WTC11 (cell line): ENCODE data around the gene EHD1. TPM values are rescaled to one million over a fixed set of nuclear protein-coding genes. Genes with fewer than 3 reads are reported as not detected.

ENCODE experiments used
- ATAC-seq: fragments of 200-7000 bp; cut with Tn5 transposase; 2 replicates; pipeline ENCODE4 v1.10.0; 2021; ENCODE audit warnings: mild to moderate bottlenecking, moderate library complexity
- CTCF ChIA-PET: fragments of 300-600 bp; sonication (Branson Sonifier 250); formaldehyde crosslinking; loops from one replicate; lab custom pipeline; 2021; ENCODE audit warnings: antibody characterized with exemption; lab: Charles Lee
- POLR2A ChIA-PET: fragments of 350-600 bp; sonication (Branson Sonifier 250); formaldehyde crosslinking; loops from one replicate; lab custom pipeline; 2021; ENCODE audit warnings: antibody characterized with exemption; lab: Charles Lee
- DNase-seq: peaks from one replicate; pipeline ENCODE4 v3.0.0; 2021; ENCODE audit warnings: low spot score
- H3K27ac Mint-ChIP-seq: 2 replicates; pipeline ENCODE4 v1.8.0; 2021; ENCODE audit warnings: mixed read lengths
- H3K27me3 Mint-ChIP-seq: 2 replicates; pipeline ENCODE4 v1.8.0; 2021; ENCODE audit warnings: low read depth, mild to moderate bottlenecking, moderate library complexity, mixed read lengths
- H3K36me3 Mint-ChIP-seq: 2 replicates; pipeline ENCODE4 v1.8.0; 2021; ENCODE audit warnings: mixed read lengths
- H3K4me1 Mint-ChIP-seq: 2 replicates; pipeline ENCODE4 v1.8.0; 2022; ENCODE audit warnings: mixed read lengths
- H3K4me3 Mint-ChIP-seq: 2 replicates; pipeline ENCODE4 v1.8.0; 2021; ENCODE audit warnings: mild to moderate bottlenecking, moderate library complexity, mixed read lengths
- H3K9me3 Mint-ChIP-seq: 2 replicates; pipeline ENCODE4 v1.8.0; 2021; ENCODE audit warnings: mixed read lengths
- ELF4 ChIP-seq: sonication (generic); formaldehyde crosslinking; IDR thresholded peaks from 2 replicates; pipeline ENCODE4 v1.8.1; 2022; ENCODE audit warnings: low read depth, mild to moderate bottlenecking, moderate library complexity, missing genetic modification reagents
- FOXK1 ChIP-seq: sonication (generic); formaldehyde crosslinking; IDR thresholded peaks from 2 replicates; pipeline ENCODE4 v1.8.0; 2022; ENCODE audit warnings: mild to moderate bottlenecking, moderate library complexity, missing genetic modification reagents
- IRF2 ChIP-seq: sonication (generic); formaldehyde crosslinking; IDR thresholded peaks from 2 replicates; pipeline ENCODE4 v1.8.0; 2022; ENCODE audit warnings: low read depth, missing genetic modification reagents, borderline replicate concordance
- NR2C2 ChIP-seq: sonication (generic); formaldehyde crosslinking; IDR thresholded peaks from 2 replicates; pipeline ENCODE4 v1.8.0; 2022; ENCODE audit warnings: mild to moderate bottlenecking, missing genetic modification reagents
- SMAD3 ChIP-seq: sonication (generic); formaldehyde crosslinking; IDR thresholded peaks from 2 replicates; pipeline ENCODE4 v1.8.0; 2022; ENCODE audit warnings: missing genetic modification reagents, mild to moderate bottlenecking, borderline replicate concordance
- SOX15 ChIP-seq: fragments of 250-450 bp; sonication (Bioruptor Pico); IDR thresholded peaks from 2 replicates; pipeline ENCODE4 v1.9.0; 2021; ENCODE audit warnings: mild to moderate bottlenecking
- SP1 ChIP-seq: sonication (generic); formaldehyde crosslinking; conservative IDR thresholded peaks from 2 replicates; pipeline ENCODE4 v1.8.1; 2022; ENCODE audit warnings: missing genetic modification reagents
- TEAD1 ChIP-seq: sonication (generic); formaldehyde crosslinking; IDR thresholded peaks from 2 replicates; pipeline ENCODE4 v1.8.0; 2022; ENCODE audit warnings: mild to moderate bottlenecking, missing genetic modification reagents
- ZBTB21 ChIP-seq: sonication (generic); formaldehyde crosslinking; IDR thresholded peaks from 2 replicates; pipeline ENCODE4 v1.8.1; 2023; ENCODE audit warnings: mild to moderate bottlenecking, missing genetic modification reagents, borderline replicate concordance
- ZNF121 ChIP-seq: sonication (generic); formaldehyde crosslinking; IDR thresholded peaks from 2 replicates; pipeline ENCODE4 v1.8.0; 2023; ENCODE audit warnings: missing genetic modification reagents
- ZNF219 ChIP-seq: sonication (generic); formaldehyde crosslinking; IDR thresholded peaks from 2 replicates; pipeline ENCODE4 v1.8.0; 2023; ENCODE audit warnings: missing genetic modification reagents, mild to moderate bottlenecking, borderline replicate concordance
- ZNF396 ChIP-seq: fragments of 250-450 bp; sonication (Bioruptor Pico); IDR thresholded peaks from 2 replicates; pipeline ENCODE4 v1.8.0; 2021; ENCODE audit warnings: mild to moderate bottlenecking, moderate library complexity, borderline replicate concordance
- ZNF423 ChIP-seq: fragments of 250-450 bp; sonication (Bioruptor Pico); IDR thresholded peaks from 2 replicates; pipeline ENCODE4 v2.1.2; 2022; ENCODE audit warnings: mild to moderate bottlenecking, moderate library complexity
- total RNA-seq: library from RNA; stranded (reverse); gene quantifications from 3 replicates; pipeline ENCODE4 v1.2.3, GENCODE V29; 2021
- TF ChIP-seq, protein P1 (sequence below): sonication (generic); formaldehyde crosslinking; IDR thresholded peaks from 2 replicates; pipeline ENCODE4 v1.8.1; 2022; ENCODE audit warnings: mild to moderate bottlenecking, moderate library complexity, missing genetic modification reagents
- TF ChIP-seq, protein P2 (sequence below): fragments of 250-450 bp; sonication (Bioruptor Pico); IDR thresholded peaks from 2 replicates; pipeline ENCODE4 v1.9.0; 2021; ENCODE audit warnings: mild to moderate bottlenecking
- TF ChIP-seq, protein P3 (sequence below): fragments of 250-450 bp; sonication (Bioruptor Pico); IDR thresholded peaks from 2 replicates; pipeline ENCODE4 v1.9.0; 2021; ENCODE audit warnings: mild to moderate bottlenecking, borderline replicate concordance
- TF ChIP-seq, protein P4 (sequence below): sonication (generic); formaldehyde crosslinking; IDR thresholded peaks from 2 replicates; pipeline ENCODE4 v1.8.0; 2023; ENCODE audit warnings: missing genetic modification reagents
- TF ChIP-seq, protein P5 (sequence below): fragments of 250-450 bp; sonication (Bioruptor Pico); IDR thresholded peaks from 2 replicates; pipeline ENCODE4 v1.9.0; 2021; ENCODE audit warnings: moderate library complexity, mild to moderate bottlenecking, inconsistent platforms, borderline replicate concordance
- TF ChIP-seq, protein P6 (sequence below): sonication (generic); formaldehyde crosslinking; IDR thresholded peaks from 2 replicates; pipeline ENCODE4 v1.8.0; 2023; ENCODE audit warnings: mild to moderate bottlenecking, missing genetic modification reagents
- TF ChIP-seq, protein P7 (sequence below): sonication (generic); formaldehyde crosslinking; IDR thresholded peaks from 2 replicates; pipeline ENCODE4 v1.8.1; 2023; ENCODE audit warnings: mild to moderate bottlenecking, missing genetic modification reagents, moderate library complexity
- TF ChIP-seq, protein P8 (sequence below): sonication (generic); formaldehyde crosslinking; IDR thresholded peaks from 2 replicates; pipeline ENCODE4 v1.8.1; 2022; ENCODE audit warnings: mild to moderate bottlenecking, missing genetic modification reagents, moderate library complexity, borderline replicate concordance

EHD1 gene
- total RNA-seq, 1 experiment from 2014 or later, result 38.1 TPM

DNA sequence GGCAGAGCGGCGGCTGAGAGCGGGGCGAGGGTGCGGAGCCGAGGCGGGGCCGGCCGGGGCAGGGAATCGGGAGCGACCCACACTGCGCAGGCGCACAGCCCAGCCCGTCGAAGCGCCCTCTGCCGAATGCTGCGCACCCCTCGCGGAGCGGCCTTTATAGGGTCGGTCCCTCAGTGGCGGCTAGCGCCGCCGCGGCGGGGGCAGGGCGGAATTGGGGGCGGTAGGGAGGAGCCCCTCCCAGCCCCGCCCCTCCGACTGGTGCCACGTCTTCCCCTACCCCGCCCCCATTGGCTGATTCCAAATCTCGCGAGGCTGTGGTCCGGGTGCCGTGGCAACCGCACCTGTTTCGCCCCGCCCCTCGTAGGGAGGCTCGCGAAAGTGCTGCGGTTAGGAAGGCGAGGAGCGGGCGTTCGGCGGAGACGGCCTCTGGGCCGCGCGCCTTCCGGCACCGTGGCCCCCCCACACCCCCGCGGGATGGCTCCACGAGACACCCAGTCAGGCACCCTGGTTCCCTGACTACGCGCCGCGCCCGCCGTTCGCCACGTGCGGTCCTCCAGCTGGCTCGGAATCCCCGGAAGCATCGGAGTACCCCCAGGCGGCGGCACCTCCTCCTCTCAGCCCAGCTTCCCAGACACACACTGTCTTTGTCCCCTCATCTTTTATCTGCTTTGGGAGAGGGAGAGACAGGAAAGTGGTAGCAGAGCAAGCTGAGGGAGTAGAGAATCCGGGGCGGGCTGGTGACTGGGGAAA is at the start of gene EHD1 (continued):
- TF ChIP-seq, protein P1, sequence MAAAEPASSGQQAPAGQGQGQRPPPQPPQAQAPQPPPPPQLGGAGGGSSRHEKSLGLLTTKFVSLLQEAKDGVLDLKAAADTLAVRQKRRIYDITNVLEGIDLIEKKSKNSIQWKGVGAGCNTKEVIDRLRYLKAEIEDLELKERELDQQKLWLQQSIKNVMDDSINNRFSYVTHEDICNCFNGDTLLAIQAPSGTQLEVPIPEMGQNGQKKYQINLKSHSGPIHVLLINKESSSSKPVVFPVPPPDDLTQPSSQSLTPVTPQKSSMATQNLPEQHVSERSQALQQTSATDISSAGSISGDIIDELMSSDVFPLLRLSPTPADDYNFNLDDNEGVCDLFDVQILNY (CRISPR knock-in tag), result peak; percentile 34; the same call in 1 of the 2 replicates
- TF ChIP-seq FOXK1 (CRISPR knock-in tag) (0 out of 2 replicates have a peak, but pooled peaks have one; percentile 11), SOX15 (no peak), ZNF219 (CRISPR knock-in tag) (0 out of 2 replicates have a peak, but pooled peaks have one; percentile 57)
- TF ChIP-seq, protein P2, sequence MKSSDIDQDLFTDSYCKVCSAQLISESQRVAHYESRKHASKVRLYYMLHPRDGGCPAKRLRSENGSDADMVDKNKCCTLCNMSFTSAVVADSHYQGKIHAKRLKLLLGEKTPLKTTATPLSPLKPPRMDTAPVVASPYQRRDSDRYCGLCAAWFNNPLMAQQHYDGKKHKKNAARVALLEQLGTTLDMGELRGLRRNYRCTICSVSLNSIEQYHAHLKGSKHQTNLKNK (CRISPR knock-in tag), result peak; percentile 57; the same call in 1 of the 2 replicates

DNA sequence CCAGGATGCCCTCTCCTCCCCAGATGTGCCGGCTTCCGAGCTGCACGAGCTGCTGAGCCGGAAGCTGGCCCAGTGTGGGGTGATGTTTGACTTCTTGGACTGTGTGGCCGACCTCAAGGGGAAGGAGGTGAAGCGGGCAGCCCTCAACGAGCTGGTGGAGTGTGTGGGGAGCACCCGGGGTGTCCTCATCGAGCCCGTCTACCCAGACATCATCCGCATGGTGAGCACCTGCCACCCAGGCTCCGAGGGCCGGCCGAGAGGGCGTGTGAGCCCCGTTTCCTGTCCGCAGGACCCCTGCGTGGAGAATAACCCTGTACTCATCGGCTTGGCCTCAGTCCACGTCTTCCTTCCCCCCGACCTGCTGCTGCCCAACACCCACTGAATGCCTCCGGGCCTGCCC is 48.3 kb upstream of the EHD1 start:
- Mint-ChIP-seq H3K4me3 (no peak overlapping the region), H3K36me3 (peaks cover 3% of the 10 kb centered on the region), H3K27ac (no peak overlapping the region), H3K27me3 (no peaks in the 10 kb centered on the region), H3K9me3 (no peaks in the 10 kb centered on the region), H3K4me1 (no peaks in the 10 kb centered on the region; the same call in 1 of the 2 replicates)
- TF ChIP-seq ZNF396 (CRISPR knock-in tag) (no peak), ELF4 (CRISPR knock-in tag) (no peak), SP1 (CRISPR knock-in tag) (no peak), IRF2 (CRISPR knock-in tag) (no peak), NR2C2 (no peak), ZBTB21 (CRISPR knock-in tag) (no peak), ZNF423 (CRISPR knock-in tag) (no peak), SMAD3 (CRISPR knock-in tag) (no peak), ZNF121 (CRISPR knock-in tag) (no peak), TEAD1 (CRISPR knock-in tag) (no peak), ZNF219 (CRISPR knock-in tag) (no peak)
- TF ChIP-seq, protein P3, sequence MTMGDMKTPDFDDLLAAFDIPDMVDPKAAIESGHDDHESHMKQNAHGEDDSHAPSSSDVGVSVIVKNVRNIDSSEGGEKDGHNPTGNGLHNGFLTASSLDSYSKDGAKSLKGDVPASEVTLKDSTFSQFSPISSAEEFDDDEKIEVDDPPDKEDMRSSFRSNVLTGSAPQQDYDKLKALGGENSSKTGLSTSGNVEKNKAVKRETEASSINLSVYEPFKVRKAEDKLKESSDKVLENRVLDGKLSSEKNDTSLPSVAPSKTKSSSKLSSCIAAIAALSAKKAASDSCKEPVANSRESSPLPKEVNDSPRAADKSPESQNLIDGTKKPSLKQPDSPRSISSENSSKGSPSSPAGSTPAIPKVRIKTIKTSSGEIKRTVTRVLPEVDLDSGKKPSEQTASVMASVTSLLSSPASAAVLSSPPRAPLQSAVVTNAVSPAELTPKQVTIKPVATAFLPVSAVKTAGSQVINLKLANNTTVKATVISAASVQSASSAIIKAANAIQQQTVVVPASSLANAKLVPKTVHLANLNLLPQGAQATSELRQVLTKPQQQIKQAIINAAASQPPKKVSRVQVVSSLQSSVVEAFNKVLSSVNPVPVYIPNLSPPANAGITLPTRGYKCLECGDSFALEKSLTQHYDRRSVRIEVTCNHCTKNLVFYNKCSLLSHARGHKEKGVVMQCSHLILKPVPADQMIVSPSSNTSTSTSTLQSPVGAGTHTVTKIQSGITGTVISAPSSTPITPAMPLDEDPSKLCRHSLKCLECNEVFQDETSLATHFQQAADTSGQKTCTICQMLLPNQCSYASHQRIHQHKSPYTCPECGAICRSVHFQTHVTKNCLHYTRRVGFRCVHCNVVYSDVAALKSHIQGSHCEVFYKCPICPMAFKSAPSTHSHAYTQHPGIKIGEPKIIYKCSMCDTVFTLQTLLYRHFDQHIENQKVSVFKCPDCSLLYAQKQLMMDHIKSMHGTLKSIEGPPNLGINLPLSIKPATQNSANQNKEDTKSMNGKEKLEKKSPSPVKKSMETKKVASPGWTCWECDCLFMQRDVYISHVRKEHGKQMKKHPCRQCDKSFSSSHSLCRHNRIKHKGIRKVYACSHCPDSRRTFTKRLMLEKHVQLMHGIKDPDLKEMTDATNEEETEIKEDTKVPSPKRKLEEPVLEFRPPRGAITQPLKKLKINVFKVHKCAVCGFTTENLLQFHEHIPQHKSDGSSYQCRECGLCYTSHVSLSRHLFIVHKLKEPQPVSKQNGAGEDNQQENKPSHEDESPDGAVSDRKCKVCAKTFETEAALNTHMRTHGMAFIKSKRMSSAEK (CRISPR knock-in tag), result no peak
- TF ChIP-seq, protein P4, sequence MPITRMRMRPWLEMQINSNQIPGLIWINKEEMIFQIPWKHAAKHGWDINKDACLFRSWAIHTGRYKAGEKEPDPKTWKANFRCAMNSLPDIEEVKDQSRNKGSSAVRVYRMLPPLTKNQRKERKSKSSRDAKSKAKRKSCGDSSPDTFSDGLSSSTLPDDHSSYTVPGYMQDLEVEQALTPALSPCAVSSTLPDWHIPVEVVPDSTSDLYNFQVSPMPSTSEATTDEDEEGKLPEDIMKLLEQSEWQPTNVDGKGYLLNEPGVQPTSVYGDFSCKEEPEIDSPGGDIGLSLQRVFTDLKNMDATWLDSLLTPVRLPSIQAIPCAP (CRISPR knock-in tag), result no peak
- TF ChIP-seq, protein P5, sequence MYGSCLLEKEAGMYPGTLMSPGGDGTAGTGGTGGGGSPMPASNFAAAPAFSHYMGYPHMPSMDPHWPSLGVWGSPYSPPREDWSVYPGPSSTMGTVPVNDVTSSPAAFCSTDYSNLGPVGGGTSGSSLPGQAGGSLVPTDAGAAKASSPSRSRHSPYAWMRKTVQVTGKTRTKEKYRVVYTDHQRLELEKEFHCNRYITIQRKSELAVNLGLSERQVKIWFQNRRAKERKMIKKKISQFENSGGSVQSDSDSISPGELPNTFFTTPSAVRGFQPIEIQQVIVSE (CRISPR knock-in tag), result no peak
- TF ChIP-seq, protein P6, sequence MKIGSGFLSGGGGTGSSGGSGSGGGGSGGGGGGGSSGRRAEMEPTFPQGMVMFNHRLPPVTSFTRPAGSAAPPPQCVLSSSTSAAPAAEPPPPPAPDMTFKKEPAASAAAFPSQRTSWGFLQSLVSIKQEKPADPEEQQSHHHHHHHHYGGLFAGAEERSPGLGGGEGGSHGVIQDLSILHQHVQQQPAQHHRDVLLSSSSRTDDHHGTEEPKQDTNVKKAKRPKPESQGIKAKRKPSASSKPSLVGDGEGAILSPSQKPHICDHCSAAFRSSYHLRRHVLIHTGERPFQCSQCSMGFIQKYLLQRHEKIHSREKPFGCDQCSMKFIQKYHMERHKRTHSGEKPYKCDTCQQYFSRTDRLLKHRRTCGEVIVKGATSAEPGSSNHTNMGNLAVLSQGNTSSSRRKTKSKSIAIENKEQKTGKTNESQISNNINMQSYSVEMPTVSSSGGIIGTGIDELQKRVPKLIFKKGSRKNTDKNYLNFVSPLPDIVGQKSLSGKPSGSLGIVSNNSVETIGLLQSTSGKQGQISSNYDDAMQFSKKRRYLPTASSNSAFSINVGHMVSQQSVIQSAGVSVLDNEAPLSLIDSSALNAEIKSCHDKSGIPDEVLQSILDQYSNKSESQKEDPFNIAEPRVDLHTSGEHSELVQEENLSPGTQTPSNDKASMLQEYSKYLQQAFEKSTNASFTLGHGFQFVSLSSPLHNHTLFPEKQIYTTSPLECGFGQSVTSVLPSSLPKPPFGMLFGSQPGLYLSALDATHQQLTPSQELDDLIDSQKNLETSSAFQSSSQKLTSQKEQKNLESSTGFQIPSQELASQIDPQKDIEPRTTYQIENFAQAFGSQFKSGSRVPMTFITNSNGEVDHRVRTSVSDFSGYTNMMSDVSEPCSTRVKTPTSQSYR (CRISPR knock-in tag), result no peak
- TF ChIP-seq, protein P7, sequence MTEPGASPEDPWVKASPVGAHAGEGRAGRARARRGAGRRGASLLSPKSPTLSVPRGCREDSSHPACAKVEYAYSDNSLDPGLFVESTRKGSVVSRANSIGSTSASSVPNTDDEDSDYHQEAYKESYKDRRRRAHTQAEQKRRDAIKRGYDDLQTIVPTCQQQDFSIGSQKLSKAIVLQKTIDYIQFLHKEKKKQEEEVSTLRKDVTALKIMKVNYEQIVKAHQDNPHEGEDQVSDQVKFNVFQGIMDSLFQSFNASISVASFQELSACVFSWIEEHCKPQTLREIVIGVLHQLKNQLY (CRISPR knock-in tag), result no peak
- TF ChIP-seq, protein P8, sequence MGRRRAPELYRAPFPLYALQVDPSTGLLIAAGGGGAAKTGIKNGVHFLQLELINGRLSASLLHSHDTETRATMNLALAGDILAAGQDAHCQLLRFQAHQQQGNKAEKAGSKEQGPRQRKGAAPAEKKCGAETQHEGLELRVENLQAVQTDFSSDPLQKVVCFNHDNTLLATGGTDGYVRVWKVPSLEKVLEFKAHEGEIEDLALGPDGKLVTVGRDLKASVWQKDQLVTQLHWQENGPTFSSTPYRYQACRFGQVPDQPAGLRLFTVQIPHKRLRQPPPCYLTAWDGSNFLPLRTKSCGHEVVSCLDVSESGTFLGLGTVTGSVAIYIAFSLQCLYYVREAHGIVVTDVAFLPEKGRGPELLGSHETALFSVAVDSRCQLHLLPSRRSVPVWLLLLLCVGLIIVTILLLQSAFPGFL (CRISPR knock-in tag), result no peak
- no peak for ATAC-seq
- CTCF ChIA-PET, result no interaction called here
- DNase-seq, result no peak
- POLR2A ChIA-PET, result no interaction called here
